Prostate gland (tissue), 2 donors: ENCODE measurements around the gene TCAP.

Experiments
- POLR2A ChIP-seq: fragments of 450-650 bp; IDR thresholded peaks from one replicate; pipeline ENCODE4 v1.6.1; 2016; ENCODE audit warnings: antibody characterized with exemption, mild to moderate bottlenecking
- POLR2AphosphoS5 ChIP-seq: sonication (generic); formaldehyde crosslinking; IDR thresholded peaks from one replicate; pipeline ENCODE4 v1.6.1; 2017; ENCODE audit warnings: antibody characterized with exemption
- TF ChIP-seq, protein P1 (sequence below), 4 experiments: fragments of 200-600 bp in 2 of 4; fragments of 450-650 bp in 2 of 4; sonication (generic) in 2 of 4; IDR thresholded peaks; 1 replicate in 3 of 4; 2 replicates in 1 of 4; pipeline ENCODE4 v1.5.1; 2016 to 2019; ENCODE audit warnings: antibody characterized with exemption in 4 of 4, mild to moderate bottlenecking in 2 of 4, moderate library complexity in 2 of 4

DNA sequence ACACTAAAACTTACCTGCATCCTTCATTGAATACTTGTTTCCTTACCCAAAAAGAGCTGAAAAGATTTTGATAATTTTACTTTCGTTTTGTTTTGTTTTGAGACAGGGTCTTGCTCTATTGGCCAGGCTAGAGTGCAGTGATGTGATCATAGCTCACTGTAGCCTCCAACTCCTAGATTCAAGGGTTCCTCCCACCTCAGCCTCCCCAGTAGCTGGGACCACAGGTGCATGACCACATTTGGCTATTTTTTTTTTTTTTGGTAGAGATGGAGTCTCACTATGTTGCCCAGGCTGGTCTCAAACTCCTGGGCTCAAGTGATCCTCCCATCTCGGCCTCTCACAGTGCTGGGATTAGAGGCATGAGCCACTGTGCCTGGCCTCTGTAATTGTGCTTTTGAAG, 10.0 kb upstream of the TCAP start:
- TF ChIP-seq, protein P1, sequence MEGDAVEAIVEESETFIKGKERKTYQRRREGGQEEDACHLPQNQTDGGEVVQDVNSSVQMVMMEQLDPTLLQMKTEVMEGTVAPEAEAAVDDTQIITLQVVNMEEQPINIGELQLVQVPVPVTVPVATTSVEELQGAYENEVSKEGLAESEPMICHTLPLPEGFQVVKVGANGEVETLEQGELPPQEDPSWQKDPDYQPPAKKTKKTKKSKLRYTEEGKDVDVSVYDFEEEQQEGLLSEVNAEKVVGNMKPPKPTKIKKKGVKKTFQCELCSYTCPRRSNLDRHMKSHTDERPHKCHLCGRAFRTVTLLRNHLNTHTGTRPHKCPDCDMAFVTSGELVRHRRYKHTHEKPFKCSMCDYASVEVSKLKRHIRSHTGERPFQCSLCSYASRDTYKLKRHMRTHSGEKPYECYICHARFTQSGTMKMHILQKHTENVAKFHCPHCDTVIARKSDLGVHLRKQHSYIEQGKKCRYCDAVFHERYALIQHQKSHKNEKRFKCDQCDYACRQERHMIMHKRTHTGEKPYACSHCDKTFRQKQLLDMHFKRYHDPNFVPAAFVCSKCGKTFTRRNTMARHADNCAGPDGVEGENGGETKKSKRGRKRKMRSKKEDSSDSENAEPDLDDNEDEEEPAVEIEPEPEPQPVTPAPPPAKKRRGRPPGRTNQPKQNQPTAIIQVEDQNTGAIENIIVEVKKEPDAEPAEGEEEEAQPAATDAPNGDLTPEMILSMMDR (IDR thresholded peaks at IDR 0.05): no peak
- TF ChIP-seq POLR2AphosphoS5 (no peak), POLR2A (no peak)
